ENCODE data around the gene VTN.

VTN gene

GRCh38 chr17:28370744-28371103 lies 617 bp upstream of the VTN start:
- in situ Hi-C loops (cut with MboI; ENCODE audit: low sequenced_read_pairs) = no loop called here

- in situ Hi-C loops (cut with MboI; ENCODE audit: low sequenced_read_pairs) = no loop called here
Observed at GRCh38 chr17:28369684-28370034, 448 bp downstream of the VTN start.

- in situ Hi-C loops (cut with MboI; ENCODE audit: low sequenced_read_pairs) = no loop called here
Observed at GRCh38 chr17:28368915-28369683, 1.0 kb downstream of the VTN start.

GRCh38 chr17:28368306-28368831 lies 1.7 kb downstream of the VTN start:
- in situ Hi-C loops (cut with MboI; ENCODE audit: low sequenced_read_pairs) = no loop called here

GRCh38 chr17:28367641-28368305 lies 2.3 kb downstream of the VTN start:
- in situ Hi-C loops (cut with MboI; ENCODE audit: low sequenced_read_pairs) = no loop called here

GRCh38 chr17:28366605-28367004 lies 3.5 kb downstream of the VTN start:
- in situ Hi-C loops (cut with MboI; ENCODE audit: low sequenced_read_pairs) = no loop called here

- in situ Hi-C loops (cut with MboI; ENCODE audit: low sequenced_read_pairs) = no loop called here
Observed at GRCh38 chr17:28365487-28365886, 4.6 kb downstream of the VTN start.

- in situ Hi-C loops (cut with MboI; ENCODE audit: low sequenced_read_pairs) = no loop called here
Observed at GRCh38 chr17:28364665-28365363, 5.3 kb downstream of the VTN start, which contains the start of gene SEBOX. Gene SEBOX, minus strand, starts transcription at chr17:28365199. Its CDS starts 48 bp downstream, at chr17:28365151.

GRCh38 chr17:28363776-28364650 lies 6.1 kb downstream of the VTN start:
- in situ Hi-C loops (cut with MboI; ENCODE audit: low sequenced_read_pairs) = no loop called here

- in situ Hi-C loops (cut with MboI; ENCODE audit: low sequenced_read_pairs) = no loop called here
Observed at GRCh38 chr17:28363186-28363585, 6.9 kb downstream of the VTN start.

- in situ Hi-C loops (cut with MboI; ENCODE audit: low sequenced_read_pairs) = no loop called here
Observed at GRCh38 chr17:28357901-28358197, 12.3 kb downstream of the VTN start.

- in situ Hi-C loops (cut with MboI; ENCODE audit: low sequenced_read_pairs) = no loop called here
Observed at GRCh38 chr17:28357061-28357900, 12.8 kb downstream of the VTN start, which contains the start of gene POLDIP2. Gene POLDIP2, minus strand, starts transcription at chr17:28357527. Its CDS starts 79 bp downstream, at chr17:28357448.

GRCh38 chr17:28350271-28350670 lies 19.8 kb downstream of the VTN start:
- in situ Hi-C loops (cut with MboI; ENCODE audit: low sequenced_read_pairs) = no loop called here

GRCh38 chr17:28348979-28349378 lies 21.1 kb downstream of the VTN start:
- in situ Hi-C loops (cut with MboI; ENCODE audit: low sequenced_read_pairs) = no loop called here

- in situ Hi-C loops (cut with MboI; ENCODE audit: low sequenced_read_pairs) = no loop called here
Observed at GRCh38 chr17:28347261-28347891, 22.7 kb downstream of the VTN start.

- in situ Hi-C loops (cut with MboI; ENCODE audit: low sequenced_read_pairs) = no loop called here
Observed at GRCh38 chr17:28346746-28347246, 23.3 kb downstream of the VTN start.

GRCh38 chr17:28346199-28346580 lies 23.9 kb downstream of the VTN start:
- in situ Hi-C loops (cut with MboI; ENCODE audit: low sequenced_read_pairs) = no loop called here

- in situ Hi-C loops (cut with MboI; ENCODE audit: low sequenced_read_pairs) = no loop called here
Observed at GRCh38 chr17:28345419-28346198, 24.5 kb downstream of the VTN start.

Measured in hTERT RPE-1 (cell line).